Endothelial cell of umbilical vein (primary cell): Measurements from ENCODE around the gene TTYH2. TPM values are rescaled to one million over a fixed set of nuclear protein-coding genes. Genes with fewer than 3 reads are reported as not detected.

Experiments
- BruUV-seq: library from RNA; stranded (reverse); fragments of 400-500 nt; replicated peaks from 2 replicates; lab custom pipeline; 2021; lab: Mats Ljungman, UMichigan
- CTCF ChIA-PET: fragments of 300-600, 350-600 bp; sonication (Branson Sonifier 250); formaldehyde crosslinking; loops from one replicate; lab custom pipeline; 2021; ENCODE audit warnings: antibody characterized with exemption, inconsistent platforms; lab: Charles Lee
- POLR2A ChIA-PET: fragments of 300-600, 350-600 bp; sonication (Branson Sonifier 250); formaldehyde crosslinking; loops from one replicate; lab custom pipeline; 2021; ENCODE audit warnings: antibody characterized with exemption, inconsistent platforms; lab: Charles Lee
- DNase-seq: peaks from one replicate; pipeline ENCODE4 v3.0.0-alpha.2; 2011; ENCODE audit warnings: low read depth, low spot score
- FAIRE-seq: peaks from 2 replicates; lab custom pipeline; 2011; peaks lifted over from hg19 to GRCh38; lab: Jason Lieb, UNC
- H2AFZ ChIP-seq: 2 replicates; pipeline ENCODE4 v1.6.0; 2012; ENCODE audit warnings: low read depth, low read length, control low read depth, inconsistent platforms
- H3K27ac ChIP-seq: 2 replicates; pipeline ENCODE4 v1.5.1; 2011; ENCODE audit warnings: low read depth, mild to moderate bottlenecking, control low read depth, low read length, moderate library complexity; ENCODE audit not compliant: insufficient read depth
- H3K27me3 ChIP-seq, 2 experiments: 2 replicates each; pipeline versions ENCODE4 v1.6.0 to v1.6.1; 2011; ENCODE audit warnings: low read length in 2 of 2, mixed read lengths in 1 of 2; ENCODE audit not compliant: control insufficient read depth in 2 of 2, insufficient read depth in 2 of 2
- H3K36me3 ChIP-seq, 2 experiments: 2 replicates in 1 of 2; 3 replicates in 1 of 2; pipeline ENCODE4 v1.5.1; 2011; ENCODE audit warnings: low read length in 2 of 2, mild to moderate bottlenecking in 1 of 2, moderate library complexity in 1 of 2; ENCODE audit not compliant: control insufficient read depth in 2 of 2, insufficient read depth in 2 of 2; ENCODE audit errors: extremely low read depth in 1 of 2
- H3K4me1 ChIP-seq: 3 replicates; pipeline ENCODE4 v1.5.1; 2011; ENCODE audit warnings: mild to moderate bottlenecking, low read length; ENCODE audit not compliant: control insufficient read depth, insufficient read depth; ENCODE audit errors: extremely low read depth
- H3K4me2 ChIP-seq: 2 replicates; pipeline ENCODE4 v1.6.1; 2011; ENCODE audit warnings: low read length, control low read depth, mixed read lengths; ENCODE audit not compliant: insufficient read depth
- H3K4me3 ChIP-seq, 3 experiments: fragments of 200-600 bp in 1 of 3; sonication (generic), shearing (Covaris generic) in 1 of 3; replicated peaks in 1 of 3; 2 replicates each; pipeline ENCODE4 v1.5.1; 2011 to 2016; ENCODE audit warnings: control low read depth in 3 of 3, low read length in 3 of 3, mild to moderate bottlenecking in 2 of 3, inconsistent platforms in 1 of 3, low read depth in 1 of 3, moderate library complexity in 1 of 3; ENCODE audit not compliant: insufficient read depth in 1 of 3
- H3K79me2 ChIP-seq: 2 replicates; pipeline ENCODE4 v1.6.0; 2012; ENCODE audit warnings: low read length, inconsistent platforms; ENCODE audit not compliant: control insufficient read depth, insufficient read depth
- H3K9ac ChIP-seq: replicated peaks from 2 replicates; pipeline ENCODE3; 2011; ENCODE audit warnings: low read length, control low read depth; ENCODE audit not compliant: insufficient read depth; ENCODE audit errors: extremely low read depth
- H3K9me1 ChIP-seq: replicated peaks from 3 replicates; pipeline ENCODE4 v1.6.0; 2011; ENCODE audit warnings: mild to moderate bottlenecking, low read length; ENCODE audit not compliant: control insufficient read depth, insufficient read depth; ENCODE audit errors: extremely low read depth
- H3K9me3 ChIP-seq: replicated peaks from 2 replicates; pipeline ENCODE4 v1.5.1; 2012; ENCODE audit warnings: low read length, inconsistent platforms; ENCODE audit not compliant: control insufficient read depth, insufficient read depth
- H4K20me1 ChIP-seq: replicated peaks from 2 replicates; pipeline ENCODE3; 2011; ENCODE audit warnings: mild to moderate bottlenecking, low read length; ENCODE audit not compliant: control insufficient read depth, insufficient read depth; ENCODE audit errors: extremely low read depth
- EZH2 ChIP-seq: IDR thresholded peaks from 2 replicates; pipeline ENCODE4 v1.6.1; 2012; ENCODE audit warnings: borderline replicate concordance, low read depth, mild to moderate bottlenecking, moderate library complexity, low read length, inconsistent platforms; ENCODE audit not compliant: severe bottlenecking
- FOS ChIP-seq: IDR thresholded peaks from 2 replicates; pipeline ENCODE4 v1.6.1; 2011; ENCODE audit warnings: mild to moderate bottlenecking, low read length, moderate library complexity, borderline replicate concordance; ENCODE audit not compliant: insufficient read depth
- GATA2 ChIP-seq: IDR thresholded peaks from 2 replicates; pipeline ENCODE4 v1.7.0; 2011; ENCODE audit warnings: low read depth, mild to moderate bottlenecking, moderate library complexity, mixed read lengths, low read length; ENCODE audit not compliant: insufficient read length, insufficient read depth
- JUN ChIP-seq: IDR thresholded peaks from 2 replicates; pipeline ENCODE4 v1.6.1; 2011; ENCODE audit warnings: borderline replicate concordance, low read depth; ENCODE audit not compliant: insufficient read length, insufficient read depth
- MYC ChIP-seq: IDR thresholded peaks from one replicate; pipeline ENCODE4 v1.6.1; 2011; ENCODE audit warnings: mild to moderate bottlenecking, low read depth, low read length
- POLR2A ChIP-seq: IDR thresholded peaks from 2 replicates; pipeline ENCODE4 v1.6.1; 2012; ENCODE audit warnings: low read depth, mild to moderate bottlenecking, control low read depth, low read length
- POLR2AphosphoS5 ChIP-seq: IDR thresholded peaks from 2 replicates; pipeline ENCODE4 v1.6.1; 2012; ENCODE audit warnings: low read depth, mild to moderate bottlenecking, control low read depth, low read length, moderate library complexity; ENCODE audit not compliant: insufficient read depth
- dilution Hi-C: fragments of 300-500 bp; cut with MboI; formaldehyde crosslinking; loops from one replicate; pipeline ENCODE4 v1.15.0; 2019; ENCODE audit warnings: low sequenced_read_pairs; ENCODE audit not compliant: extremely low pct_ligation_motif_present
- intact Hi-C: fragments of 100-400 bp; cut with micrococcal nuclease; formaldehyde crosslinking; loops from one replicate; pipeline ENCODE4 v1.10.0; 2022
- polyA plus RNA-seq, 4 experiments: library from polyadenylated mRNA; depleted of rRNA in 3 of 4; stranded (reverse) in 3 of 4; unstranded in 1 of 4; fragments of >200 nt; gene quantifications; 2 replicates each; pipeline versions ENCODE4 v1.2.1 to v1.2.3, GENCODE V29; 2011 to 2012; ENCODE audit warnings: missing spikeins in 1 of 4
- total RNA-seq: library from RNA; stranded (reverse); gene quantifications from 2 replicates; pipeline ENCODE4 v1.2.3, GENCODE V29; 2021
- TF ChIP-seq, protein P1 (sequence below): IDR thresholded peaks from 2 replicates; pipeline ENCODE4 v1.6.1; 2011; ENCODE audit not compliant: insufficient read depth, insufficient read length
- TF ChIP-seq, protein P2 (sequence below), 2 donors: IDR thresholded peaks; 1 replicate in 1 of 2; 2 replicates in 1 of 2; pipeline ENCODE4 v1.5.1; 2011; ENCODE audit warnings: low read length in 2 of 2, mild to moderate bottlenecking in 2 of 2, moderate library complexity in 2 of 2, control low read depth in 1 of 2, inconsistent platforms in 1 of 2, low read depth in 1 of 2; ENCODE audit not compliant: insufficient read depth in 1 of 2; ENCODE audit errors: extremely low read depth in 1 of 2

The TTYH2 gene
- total and polyA plus RNA-seq, 2 donors (not counting 3 experiments of a cell fraction or from before 2014, with no cell fraction given): 0.75 to 2.0 TPM

DNA sequence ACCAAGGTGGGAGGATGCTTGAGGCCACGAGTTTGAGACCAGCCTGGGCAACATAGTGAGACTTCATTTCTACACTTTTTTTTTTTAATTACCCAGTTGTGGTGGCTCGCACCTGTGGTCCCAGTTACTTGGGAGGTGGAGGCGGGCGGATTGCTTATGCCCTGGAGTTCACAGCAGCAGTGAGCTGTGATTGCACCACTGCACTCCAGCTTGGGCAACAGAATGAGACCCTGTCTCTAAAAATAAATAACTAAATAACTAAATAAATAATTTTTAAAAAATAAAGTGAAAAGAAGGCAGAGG is 70.0 kb downstream of the TTYH2 start:
- Histone ChIP-seq H3K79me2 (no peaks in the 10 kb centered on the region), H3K27me3 (no peaks in the 10 kb centered on the region), H3K27ac (no peak overlapping the region), H3K9me1 (no peaks in the 10 kb centered on the region), H3K4me3 (no peak overlapping the region), H3K36me3 (no peaks in the 10 kb centered on the region), H3K9ac (no peak overlapping the region), H3K4me2 (no peak overlapping the region), H3K9me3 (no peaks in the 10 kb centered on the region), H2AFZ (no peak overlapping the region), H3K4me1 (no peaks in the 10 kb centered on the region), H4K20me1 (no peaks in the 10 kb centered on the region)
- no peak for TF ChIP-seq EZH2
- intact Hi-C loops: no loop called here
- dilution Hi-C loops: no loop called here
- BruUV-seq: no TSS peak
- DNase-seq (no peak), FAIRE-seq (no peak)
- ChIA-PET POLR2A (no interaction called here), CTCF (interaction anchor here (2.2 kb wide), 1 partner anchor 15 kb away, joined by 6 read pairs; no protein-coding TSS in a partner anchor)

DNA sequence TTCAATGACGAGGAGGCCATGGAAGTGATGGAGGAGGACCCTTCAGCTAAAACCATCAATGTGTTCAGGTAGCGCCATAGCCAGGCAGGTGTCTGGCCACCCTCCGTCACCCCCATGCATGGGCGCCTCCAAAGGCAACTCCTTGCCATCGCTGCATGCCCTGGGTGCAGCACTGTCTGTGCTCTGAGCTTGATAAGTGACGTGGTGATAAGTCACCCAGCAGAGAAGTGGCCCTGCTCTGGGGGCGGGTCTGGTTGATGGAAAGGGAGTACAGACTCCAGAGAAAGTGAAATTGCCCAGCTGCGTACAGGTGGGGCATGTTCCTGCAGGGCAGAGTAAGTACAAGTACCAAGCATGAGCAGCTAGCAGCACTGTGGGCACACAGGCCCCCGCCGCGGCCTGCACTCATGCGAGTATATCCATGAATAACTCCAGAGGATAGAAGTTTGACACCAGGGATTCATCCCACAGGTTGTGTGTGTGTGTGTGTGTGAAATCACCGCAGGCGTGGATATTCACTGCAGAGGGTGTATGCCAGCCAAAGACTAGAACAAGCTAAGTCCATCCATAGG is 73.7 kb downstream of the TTYH2 start:
- DNase-seq (no peak), FAIRE-seq (no peak)
- Histone ChIP-seq H2AFZ (no peak overlapping the region), H3K27me3 (no peaks in the 10 kb centered on the region), H4K20me1 (no peaks in the 10 kb centered on the region), H3K4me3 (no peak overlapping the region), H3K79me2 (no peaks in the 10 kb centered on the region), H3K9me1 (no peaks in the 10 kb centered on the region), H3K4me2 (no peak overlapping the region), H3K4me1 (no peaks in the 10 kb centered on the region), H3K9me3 (no peaks in the 10 kb centered on the region), H3K9ac (no peak overlapping the region), H3K27ac (no peak overlapping the region), H3K36me3 (no peaks in the 10 kb centered on the region)
- intact Hi-C loops: no loop called here
- dilution Hi-C loops: no loop called here
- ChIA-PET POLR2A (no interaction called here), CTCF (no interaction called here)
- no TSS peak for BruUV-seq
- TF ChIP-seq POLR2A (no peak), GATA2 (no peak), JUN (no peak), POLR2AphosphoS5 (no peak), EZH2 (no peak), FOS (no peak), MYC (no peak)
- TF ChIP-seq, protein P1, sequence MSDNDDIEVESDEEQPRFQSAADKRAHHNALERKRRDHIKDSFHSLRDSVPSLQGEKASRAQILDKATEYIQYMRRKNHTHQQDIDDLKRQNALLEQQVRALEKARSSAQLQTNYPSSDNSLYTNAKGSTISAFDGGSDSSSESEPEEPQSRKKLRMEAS: no peak
- TF ChIP-seq, protein P2, sequence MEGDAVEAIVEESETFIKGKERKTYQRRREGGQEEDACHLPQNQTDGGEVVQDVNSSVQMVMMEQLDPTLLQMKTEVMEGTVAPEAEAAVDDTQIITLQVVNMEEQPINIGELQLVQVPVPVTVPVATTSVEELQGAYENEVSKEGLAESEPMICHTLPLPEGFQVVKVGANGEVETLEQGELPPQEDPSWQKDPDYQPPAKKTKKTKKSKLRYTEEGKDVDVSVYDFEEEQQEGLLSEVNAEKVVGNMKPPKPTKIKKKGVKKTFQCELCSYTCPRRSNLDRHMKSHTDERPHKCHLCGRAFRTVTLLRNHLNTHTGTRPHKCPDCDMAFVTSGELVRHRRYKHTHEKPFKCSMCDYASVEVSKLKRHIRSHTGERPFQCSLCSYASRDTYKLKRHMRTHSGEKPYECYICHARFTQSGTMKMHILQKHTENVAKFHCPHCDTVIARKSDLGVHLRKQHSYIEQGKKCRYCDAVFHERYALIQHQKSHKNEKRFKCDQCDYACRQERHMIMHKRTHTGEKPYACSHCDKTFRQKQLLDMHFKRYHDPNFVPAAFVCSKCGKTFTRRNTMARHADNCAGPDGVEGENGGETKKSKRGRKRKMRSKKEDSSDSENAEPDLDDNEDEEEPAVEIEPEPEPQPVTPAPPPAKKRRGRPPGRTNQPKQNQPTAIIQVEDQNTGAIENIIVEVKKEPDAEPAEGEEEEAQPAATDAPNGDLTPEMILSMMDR (IDR thresholded peaks at IDR 0.05; ENCODE audit: extremely low read depth in 1 of 2, insufficient read depth in 1 of 2, low read depth in 1 of 2, low read length in 2 of 2): no peak
